ENCODE measurements around the gene LMNTD1.

- TF ChIP-seq CTCF (conservative IDR thresholded peaks at IDR 0.05; ENCODE audit: low read depth in 2 of 2) (no peak), POLR2AphosphoS5 (IDR thresholded peaks at IDR 0.05; ENCODE audit: low read depth) (no peak), EZH2 (IDR thresholded peaks at IDR 0.05; ENCODE audit: low read depth, unreplicated experiment) (no peak), CREB1 (CRISPR knock-in tag; IDR thresholded peaks at IDR 0.05; ENCODE audit: low read depth) (no peak), ZNF462 (CRISPR knock-in tag; IDR thresholded peaks at IDR 0.05) (no peak), EZH2phosphoT487 (IDR thresholded peaks at IDR 0.05; ENCODE audit: unreplicated experiment) (no peak), ZNF331 (CRISPR knock-in tag; IDR thresholded peaks at IDR 0.05; ENCODE audit: low read depth) (no peak), JUNB (IDR thresholded peaks at IDR 0.05; ENCODE audit: unreplicated experiment) (no peak), REST (IDR thresholded peaks at IDR 0.05; ENCODE audit: unreplicated experiment) (no peak), NANOG (IDR thresholded peaks at IDR 0.05; ENCODE audit: borderline replicate concordance) (no peak), STAT1 (IDR thresholded peaks at IDR 0.05; ENCODE audit: unreplicated experiment) (no peak)
Measured at GRCh38 chr12:25558586-25558985, 5.5 kb upstream of the LMNTD1 start.

Data from GM23338 (cell line).